Stimulated activated CD4-positive, alpha-beta T cell treated with anti-CD3 and anti-CD28 coated beads, Interleukin-2, amount 100 ng/mL, for 48 hours (primary cell): ENCODE measurements around the gene TPO.
"Not testable (repeated sequence)": the region's sequence is repeated elsewhere in the genome, so short reads cannot be mapped to it uniquely, and the experiment has no call there.

Experiments
- DNase-seq, 2 donors: peaks; one replicate each; pipeline ENCODE4 v3.0.0-alpha.2; 2020

Gene TPO

GRCh38 chr2:1505031-1505441 lies 91.8 kb downstream of the TPO start:
- no peak for DNase-seq

GRCh38 chr2:1509271-1510065 lies 96.2 kb downstream of the TPO start:
- no peak for DNase-seq

- no peak for DNase-seq
Observed at GRCh38 chr2:1510176-1510575, 96.9 kb downstream of the TPO start.

- DNase-seq: no peak
Observed at GRCh38 chr2:1511455-1511854, 98.2 kb downstream of the TPO start.

GRCh38 chr2:1512321-1513289 lies 99.3 kb downstream of the TPO start:
- DNase-seq: no peak

- DNase-seq: no peak
Observed at GRCh38 chr2:1514391-1515072, 101.3 kb downstream of the TPO start.

GRCh38 chr2:1515073-1515430 lies 101.8 kb downstream of the TPO start:
- DNase-seq: no peak

- no peak for DNase-seq
Observed at GRCh38 chr2:1515986-1516797, 102.9 kb downstream of the TPO start.

- no peak for DNase-seq
Observed at GRCh38 chr2:1516798-1517060, 103.5 kb downstream of the TPO start.

GRCh38 chr2:1517291-1517690 lies 104.0 kb downstream of the TPO start:
- not testable (repeated sequence) for DNase-seq

GRCh38 chr2:1517786-1518185 lies 104.5 kb downstream of the TPO start:
- no peak for DNase-seq

- no peak for DNase-seq
Observed at GRCh38 chr2:1518331-1518803, 105.1 kb downstream of the TPO start.

- DNase-seq: no peak
Observed at GRCh38 chr2:1518867-1519530, 105.7 kb downstream of the TPO start.

GRCh38 chr2:1521191-1521877 lies 108.1 kb downstream of the TPO start:
- DNase-seq: no peak

- no peak for DNase-seq
Observed at GRCh38 chr2:1521878-1522830, 108.9 kb downstream of the TPO start.

GRCh38 chr2:1527153-1527992 lies 114.1 kb downstream of the TPO start:
- no peak for DNase-seq

- DNase-seq: no peak
Observed at GRCh38 chr2:1528273-1529064, 115.2 kb downstream of the TPO start.

- DNase-seq: no peak
Observed at GRCh38 chr2:1538663-1539062, 125.4 kb downstream of the TPO start.
